ENCODE results near the gene NTM. TPM values are rescaled to one million over a fixed set of nuclear protein-coding genes. Genes with fewer than 3 reads are reported as not detected.

NTM gene
- total and polyA plus RNA-seq, 2 experiments from 2014 or later = 2.2 to 4.9 TPM

- no peak for DNase-seq (ENCODE audit: low spot score)
- no peak overlapping the region for H3K4me3 ChIP-seq
- H3K27me3 ChIP-seq = no peaks in the 10 kb centered on the region
- H3K4me1 ChIP-seq (ENCODE audit: insufficient read depth) = no peaks in the 10 kb centered on the region
- 85% methylated on average over 7 of the region's 7 CpGs for whole genome bisulfite sequencing (ENCODE audit: low lambda C conversion rate, missing lambda C conversion rate)
- no peaks in the 10 kb centered on the region for H3K79me2 ChIP-seq
- no peak for TF ChIP-seq EZH2phosphoT487 (IDR thresholded peaks at IDR 0.05; ENCODE audit: low read depth, severe bottlenecking, unreplicated experiment)
- TF ChIP-seq, protein P1, sequence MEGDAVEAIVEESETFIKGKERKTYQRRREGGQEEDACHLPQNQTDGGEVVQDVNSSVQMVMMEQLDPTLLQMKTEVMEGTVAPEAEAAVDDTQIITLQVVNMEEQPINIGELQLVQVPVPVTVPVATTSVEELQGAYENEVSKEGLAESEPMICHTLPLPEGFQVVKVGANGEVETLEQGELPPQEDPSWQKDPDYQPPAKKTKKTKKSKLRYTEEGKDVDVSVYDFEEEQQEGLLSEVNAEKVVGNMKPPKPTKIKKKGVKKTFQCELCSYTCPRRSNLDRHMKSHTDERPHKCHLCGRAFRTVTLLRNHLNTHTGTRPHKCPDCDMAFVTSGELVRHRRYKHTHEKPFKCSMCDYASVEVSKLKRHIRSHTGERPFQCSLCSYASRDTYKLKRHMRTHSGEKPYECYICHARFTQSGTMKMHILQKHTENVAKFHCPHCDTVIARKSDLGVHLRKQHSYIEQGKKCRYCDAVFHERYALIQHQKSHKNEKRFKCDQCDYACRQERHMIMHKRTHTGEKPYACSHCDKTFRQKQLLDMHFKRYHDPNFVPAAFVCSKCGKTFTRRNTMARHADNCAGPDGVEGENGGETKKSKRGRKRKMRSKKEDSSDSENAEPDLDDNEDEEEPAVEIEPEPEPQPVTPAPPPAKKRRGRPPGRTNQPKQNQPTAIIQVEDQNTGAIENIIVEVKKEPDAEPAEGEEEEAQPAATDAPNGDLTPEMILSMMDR (IDR thresholded peaks at IDR 0.05; ENCODE audit: poor library complexity) = no peak
- no peak for TF ChIP-seq EZH2 (IDR thresholded peaks at IDR 0.05; ENCODE audit: borderline replicate concordance)
- no peak overlapping the region for H3K4me2 ChIP-seq
- no peaks in the 10 kb centered on the region for H3K36me3 ChIP-seq (replicated peaks; ENCODE audit: insufficient read depth, low read depth)
- H3K9me3 ChIP-seq (ENCODE audit: low read depth) = no peaks in the 10 kb centered on the region
- no peaks in the 10 kb centered on the region for H4K20me1 ChIP-seq (ENCODE audit: insufficient read depth, poor library complexity, severe bottlenecking)
- H3K27ac ChIP-seq = no peak overlapping the region
- H3K9me2 ChIP-seq (replicated peaks; ENCODE audit: insufficient read depth) = no peaks in the 10 kb centered on the region
- no peak overlapping the region for H2AFZ ChIP-seq
These were observed 723.3 kb downstream of the NTM start for GRCh38 chr11:132093536-132094259.

GRCh38 chr11:132094598-132094997 lies 724.2 kb downstream of the NTM start:
- TF ChIP-seq EZH2 (IDR thresholded peaks at IDR 0.05; ENCODE audit: borderline replicate concordance) = no peak
- no peak for TF ChIP-seq EZH2phosphoT487 (IDR thresholded peaks at IDR 0.05; ENCODE audit: low read depth, severe bottlenecking, unreplicated experiment)
- TF ChIP-seq, protein P1 (IDR thresholded peaks at IDR 0.05; ENCODE audit: poor library complexity) = no peak
- 68% methylated on average over 1 of the region's 1 CpG for WGBS (ENCODE audit: low lambda C conversion rate, missing lambda C conversion rate)
- H3K9me2 ChIP-seq (replicated peaks; ENCODE audit: insufficient read depth) = no peaks in the 10 kb centered on the region
- H3K36me3 ChIP-seq (replicated peaks; ENCODE audit: insufficient read depth, low read depth) = no peaks in the 10 kb centered on the region
- H3K9me3 ChIP-seq (ENCODE audit: low read depth) = no peaks in the 10 kb centered on the region
- H3K4me1 ChIP-seq (ENCODE audit: insufficient read depth) = no peaks in the 10 kb centered on the region
- no peak overlapping the region for H2AFZ ChIP-seq
- no peak overlapping the region for H3K4me3 ChIP-seq
- no peaks in the 10 kb centered on the region for H3K79me2 ChIP-seq
- H3K27ac ChIP-seq = no peak overlapping the region
- no peak for DNase-seq (ENCODE audit: low spot score)
- H3K4me2 ChIP-seq = no peak overlapping the region
- no peaks in the 10 kb centered on the region for H3K27me3 ChIP-seq
- no peaks in the 10 kb centered on the region for H4K20me1 ChIP-seq (ENCODE audit: insufficient read depth, poor library complexity, severe bottlenecking)

- Histone ChIP-seq H3K4me2 (no peak overlapping the region), H2AFZ (no peak overlapping the region), H3K9me2 (replicated peaks; ENCODE audit: insufficient read depth) (no peaks in the 10 kb centered on the region), H3K4me1 (ENCODE audit: insufficient read depth) (no peaks in the 10 kb centered on the region), H3K36me3 (replicated peaks; ENCODE audit: insufficient read depth, low read depth) (no peaks in the 10 kb centered on the region), H3K79me2 (no peaks in the 10 kb centered on the region), H3K4me3 (no peak overlapping the region), H3K9me3 (ENCODE audit: low read depth) (no peaks in the 10 kb centered on the region), H4K20me1 (ENCODE audit: insufficient read depth, poor library complexity, severe bottlenecking) (no peaks in the 10 kb centered on the region), H3K27me3 (no peaks in the 10 kb centered on the region), H3K27ac (no peak overlapping the region)
- WGBS (ENCODE audit: low lambda C conversion rate, missing lambda C conversion rate) = 71% methylated on average over 13 of the region's 13 CpGs
- no peak for TF ChIP-seq EZH2phosphoT487 (IDR thresholded peaks at IDR 0.05; ENCODE audit: low read depth, severe bottlenecking, unreplicated experiment)
- TF ChIP-seq, protein P1 (IDR thresholded peaks at IDR 0.05; ENCODE audit: poor library complexity) = no peak
- TF ChIP-seq EZH2 (IDR thresholded peaks at IDR 0.05; ENCODE audit: borderline replicate concordance) = no peak
- DNase-seq (ENCODE audit: low spot score) = no peak
These were observed 725.1 kb downstream of the NTM start for GRCh38 chr11:132095230-132096131.

Data from hepatocyte (in vitro differentiated cells).